GM11168 (cell line): ENCODE results near the gene PCDHA6.
"Not testable (repeated sequence)": the region's sequence is repeated elsewhere in the genome, so short reads cannot be mapped to it uniquely, and the experiment has no call there.

Source experiments
- in situ Hi-C: fragments of 300-500 bp; cut with MboI; formaldehyde crosslinking; loops from one replicate; pipeline ENCODE4 v1.12.0; 2022; ENCODE audit warnings: low sequenced_read_pairs; ENCODE audit not compliant: unreplicated experiment

The PCDHA6 gene

GRCh38 chr5:140857177-140857986, 29.6 kb downstream of the PCDHA6 start:
- in situ Hi-C loops: no loop called here

- in situ Hi-C loops: no loop called here
These were observed 30.2 kb downstream of the PCDHA6 start for GRCh38 chr5:140857987-140858240.

GRCh38 chr5:140862441-140863295, 34.9 kb downstream of the PCDHA6 start:
- in situ Hi-C loops: no loop called here

GRCh38 chr5:140868721-140869554, 41.2 kb downstream of the PCDHA6 start, which contains the start of gene PCDHA11:
Gene PCDHA11 (plus strand): TSS chr5:140868957. CDS start chr5:140869104, 147 bp downstream.
- in situ Hi-C loops: no loop called here

- in situ Hi-C loops: no loop called here
These were observed 41.8 kb downstream of the PCDHA6 start for GRCh38 chr5:140869555-140869886.

GRCh38 chr5:140870221-140871201, 42.8 kb downstream of the PCDHA6 start:
- in situ Hi-C loops: no loop called here

- in situ Hi-C loops: no loop called here
These were observed 47.6 kb downstream of the PCDHA6 start, which contains the start of gene PCDHA12 for GRCh38 chr5:140875085-140876065. Gene PCDHA12 (plus strand): TSS chr5:140875308. CDS start chr5:140875473, 165 bp downstream.

- in situ Hi-C loops: not testable (repeated sequence)
These were observed 48.9 kb downstream of the PCDHA6 start for GRCh38 chr5:140876541-140877261.

GRCh38 chr5:140877262-140877581, 49.5 kb downstream of the PCDHA6 start:
- in situ Hi-C loops: no loop called here
